IMR-90 (cell line): ENCODE results near the gene RIOX2. TPM values are rescaled to one million over a fixed set of nuclear protein-coding genes. Genes with fewer than 3 reads are reported as not detected.

Experiments used
- ATAC-seq: fragments of 200-7000 bp; cut with Tn5 transposase; 2 replicates; pipeline ENCODE4 v1.9.1; 2020; ENCODE audit warnings: low read depth, mild to moderate bottlenecking, moderate library complexity
- BruUV-seq: library from RNA; stranded (reverse); fragments of 400-500 nt; replicated peaks from 2 replicates; lab custom pipeline; 2021; lab: Mats Ljungman, UMichigan
- CTCF ChIA-PET: fragments of 300-600 bp; formaldehyde crosslinking; extraction: SDS; loops from one replicate; lab custom pipeline; 2021; ENCODE audit warnings: antibody characterized with exemption; lab: Yijun Ruan, JAX
- POLR2A ChIA-PET: fragments of 300-600 bp; sonication (Branson Sonifier 250); formaldehyde crosslinking; loops from one replicate; lab custom pipeline; 2022; ENCODE audit warnings: antibody characterized with exemption; ENCODE audit not compliant: unreplicated experiment; lab: Charles Lee
- DNase-seq: peaks from one replicate; pipeline ENCODE4 v3.0.0; 2013
- H2AFZ ChIP-seq: replicated peaks from 2 replicates; pipeline ENCODE3; 2013; ENCODE audit warnings: low read length, mild to moderate bottlenecking; ENCODE audit not compliant: poor library complexity
- H2AK5ac ChIP-seq: 2 replicates; pipeline ENCODE4 v1.6.1; 2013; ENCODE audit warnings: low read depth, low read length, inconsistent platforms
- H2AK9ac ChIP-seq: replicated peaks from 2 replicates; pipeline ENCODE3; 2013; ENCODE audit warnings: mild to moderate bottlenecking, low read depth, low read length, moderate library complexity; ENCODE audit not compliant: poor library complexity
- H2BK120ac ChIP-seq: 2 replicates; pipeline ENCODE4 v1.6.1; 2013; ENCODE audit warnings: low read depth, low read length, inconsistent platforms
- H2BK15ac ChIP-seq: 3 replicates; pipeline ENCODE4 v1.6.1; 2013; ENCODE audit warnings: low read depth, low read length, inconsistent platforms
- H2BK20ac ChIP-seq: 2 replicates; pipeline ENCODE4 v1.6.1; 2013; ENCODE audit warnings: low read depth, mild to moderate bottlenecking, inconsistent platforms, low read length, moderate library complexity
- H2BK5ac ChIP-seq: 2 replicates; pipeline ENCODE4 v1.6.1; 2013; ENCODE audit warnings: mild to moderate bottlenecking, low read depth, low read length, inconsistent platforms; ENCODE audit not compliant: poor library complexity, severe bottlenecking
- H3K14ac ChIP-seq: replicated peaks from 2 replicates; pipeline ENCODE4 v1.6.1; 2013; ENCODE audit warnings: low read depth, low read length, inconsistent platforms
- H3K18ac ChIP-seq: 2 replicates; pipeline ENCODE4 v1.6.1; 2013; ENCODE audit warnings: low read depth, low read length, control low read depth
- H3K23ac ChIP-seq: 2 replicates; pipeline ENCODE4 v1.6.1; 2013; ENCODE audit warnings: low read depth, low read length, inconsistent platforms
- H3K27ac ChIP-seq: 2 replicates; pipeline ENCODE4 v1.5.1; 2013; ENCODE audit warnings: mild to moderate bottlenecking, control low read depth, low read length; ENCODE audit not compliant: insufficient read depth
- H3K27me3 ChIP-seq: 2 replicates; pipeline ENCODE4 v1.6.1; 2013; ENCODE audit warnings: low read length; ENCODE audit not compliant: control insufficient read depth, insufficient read depth
- H3K36me3 ChIP-seq: 2 replicates; pipeline ENCODE4 v1.6.1; 2013; ENCODE audit warnings: low read length, mixed read lengths; ENCODE audit not compliant: control insufficient read depth, insufficient read depth
- H3K4ac ChIP-seq: 2 replicates; pipeline ENCODE4 v1.6.1; 2013; ENCODE audit warnings: low read depth, low read length, inconsistent platforms
- H3K4me1 ChIP-seq: 2 replicates; pipeline ENCODE4 v1.6.1; 2013; ENCODE audit warnings: low read length, mixed read lengths; ENCODE audit not compliant: control insufficient read depth, insufficient read depth
- H3K4me2 ChIP-seq: 2 replicates; pipeline ENCODE4 v1.6.1; 2013; ENCODE audit warnings: low read depth, mild to moderate bottlenecking, control low read depth, low read length, moderate library complexity
- H3K4me3 ChIP-seq: 2 replicates; pipeline ENCODE4 v1.5.1; 2013; ENCODE audit warnings: low read depth, mild to moderate bottlenecking, control low read depth, low read length, moderate library complexity; ENCODE audit not compliant: insufficient read depth
- H3K56ac ChIP-seq: 2 replicates; pipeline ENCODE4 v1.6.1; 2013; ENCODE audit warnings: low read length, inconsistent platforms; ENCODE audit not compliant: insufficient read depth; ENCODE audit errors: extremely low read depth
- H3K79me1 ChIP-seq, 2 experiments: 2 replicates each; pipeline ENCODE4 v1.6.1; 2013; ENCODE audit warnings: low read length in 2 of 2, inconsistent platforms in 1 of 2, low read depth in 1 of 2
- H3K9ac ChIP-seq: 2 replicates; pipeline ENCODE4 v1.6.1; 2013; ENCODE audit warnings: low read depth, low read length, control low read depth
- H3K9me1 ChIP-seq: 2 replicates; pipeline ENCODE4 v1.6.1; 2013; ENCODE audit warnings: low read length, inconsistent platforms; ENCODE audit not compliant: insufficient read depth
- H3K9me3 ChIP-seq: 2 replicates; pipeline ENCODE4 v1.6.1; 2013; ENCODE audit warnings: low read length; ENCODE audit not compliant: control insufficient read depth, insufficient read depth
- H4K20me1 ChIP-seq: 2 replicates; pipeline ENCODE4 v1.6.1; 2013; ENCODE audit warnings: low read length, inconsistent platforms; ENCODE audit not compliant: insufficient read depth
- H4K5ac ChIP-seq: 2 replicates; pipeline ENCODE4 v1.6.1; 2013; ENCODE audit warnings: mild to moderate bottlenecking, low read depth, low read length, control low read depth
- H4K8ac ChIP-seq, 2 experiments: 2 replicates each; pipeline ENCODE4 v1.6.1; 2013; ENCODE audit warnings: low read depth in 2 of 2, low read length in 2 of 2, control low read depth in 1 of 2, inconsistent platforms in 1 of 2
- H4K91ac ChIP-seq: 2 replicates; pipeline ENCODE4 v1.6.1; 2013; ENCODE audit warnings: low read depth, low read length, inconsistent platforms; ENCODE audit not compliant: insufficient read depth
- BHLHE40 ChIP-seq: fragments of 150-350 bp; IDR thresholded peaks from 2 replicates; pipeline ENCODE4 v1.6.1; 2016; ENCODE audit warnings: mild to moderate bottlenecking, low read depth, low read length
- CEBPB ChIP-seq: IDR thresholded peaks from 2 replicates; pipeline ENCODE4 v1.6.1; 2012; ENCODE audit warnings: low read depth, low read length, improper control_type of control experiment
- MAZ ChIP-seq: IDR thresholded peaks from 2 replicates; pipeline ENCODE4 v1.6.1; 2012; ENCODE audit warnings: low read depth, mild to moderate bottlenecking, low read length, improper control_type of control experiment, moderate library complexity, borderline replicate concordance
- RFX5 ChIP-seq: IDR thresholded peaks from 2 replicates; pipeline ENCODE4 v1.8.0; 2012; ENCODE audit warnings: low read depth, mild to moderate bottlenecking, low read length, moderate library complexity
- SMC3 ChIP-seq: fragments of 150-350 bp; IDR thresholded peaks from 2 replicates; pipeline ENCODE4 v1.6.1; 2016; ENCODE audit warnings: low read depth, mild to moderate bottlenecking, antibody characterized with exemption, low read length, moderate library complexity
- WGBS, 2 experiments: methylation state at CpG; one replicate each; pipeline versions ENCODE4 v1.1.5 to v1.1.7; 2013; ENCODE audit warnings: missing lambda C conversion rate in 2 of 2; ENCODE audit not compliant: insufficient read length in 1 of 2; ENCODE audit errors: extremely low coverage in 2 of 2; 5-methylcytosine and 5-hydroxymethylcytosine counted together
- dilution Hi-C: fragments of 300-500 bp; cut with HindIII; formaldehyde crosslinking; loops from one replicate; pipeline ENCODE4 v1.14.3; 2018; ENCODE audit warnings: low sequenced_read_pairs; ENCODE audit not compliant: unreplicated experiment
- in situ Hi-C: fragments of 300-500 bp; cut with MboI; formaldehyde crosslinking; loops from 3 replicates; pipeline ENCODE4 v1.14.3; 2019; ENCODE audit warnings: low sequenced_read_pairs, inconsistent platforms, mixed read lengths
- intact Hi-C: fragments of 100-400 bp; cut with micrococcal nuclease; formaldehyde crosslinking; loops from 2 replicates; pipeline ENCODE4 v1.10.0; 2022
- polyA plus RNA-seq, 3 experiments: library from polyadenylated mRNA; depleted of rRNA; stranded (reverse); fragments of >200 nt; gene quantifications; 2 replicates each; pipeline ENCODE4 v1.2.3, GENCODE V29; 2012; ENCODE audit warnings: low replicate concordance in 1 of 3
- total RNA-seq: library from RNA; depleted of rRNA; stranded (reverse); fragments of >200 nt; gene quantifications from 2 replicates; pipeline ENCODE4 v1.2.3, GENCODE V29; 2012

Gene RIOX2
- total and polyA plus RNA-seq, 2 of the 4 experiments (the other 2 are of a cell fraction): 17.2 to 26.7 TPM

DNA sequence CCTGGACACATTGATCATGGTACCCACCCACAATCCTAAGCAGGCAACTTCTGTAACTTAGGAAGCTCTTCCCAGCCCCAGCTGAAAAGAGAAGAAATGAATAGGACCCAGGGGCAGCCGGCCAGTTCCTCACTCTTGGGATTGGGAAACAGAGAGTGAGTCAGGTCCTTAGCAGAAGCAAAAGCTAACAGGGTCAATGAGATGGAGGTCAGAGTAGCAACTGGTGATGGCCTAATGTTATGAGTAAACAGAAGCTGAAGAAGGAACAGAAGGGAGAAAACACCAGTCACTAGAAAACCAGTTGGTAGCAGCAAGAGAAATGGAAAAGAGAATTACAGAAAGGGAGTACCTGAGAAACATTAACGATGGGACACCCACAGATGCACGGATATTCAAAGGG is 20.0 kb downstream of the RIOX2 start:
- H3K18ac ChIP-seq: no peak overlapping the region
- ATAC-seq (peak; percentile 91), DNase-seq (peak; percentile 74)
- no peak overlapping the region for H2BK120ac ChIP-seq
- WGBS, 2 experiments: 100% methylated on average over 3 of the region's 3 CpGs; no CpG with 5 or more reads in 1 of the 2 experiments
- H3K27ac ChIP-seq: no peak overlapping the region
- H3K4me1 ChIP-seq: peaks cover 5% of the 10 kb centered on the region
- TF ChIP-seq RFX5 (peak; percentile 71; the same call in 1 of the 2 replicates), BHLHE40 (no peak), SMC3 (no peak), MAZ (no peak), CEBPB (peak; percentile 69)
- no peak overlapping the region for H3K23ac ChIP-seq
- no peak overlapping the region for H4K8ac ChIP-seq
- no peak overlapping the region for H3K14ac ChIP-seq
- intact Hi-C loops (no loop called here), in situ Hi-C loops (no loop called here), dilution Hi-C loops (no loop called here)
- no TSS peak for BruUV-seq
- H3K56ac ChIP-seq: no peak overlapping the region
- CTCF ChIA-PET: interaction anchor here (0.9 kb wide), 1 partner anchor 17 kb away, joined by 4 read pairs; no protein-coding TSS in a partner anchor
- no peak overlapping the region for H2BK5ac ChIP-seq
- H3K36me3 ChIP-seq: peaks cover 25% of the 10 kb centered on the region
- H2AK9ac ChIP-seq: no peak overlapping the region
- no peak overlapping the region for H2BK20ac ChIP-seq
- POLR2A ChIA-PET: no interaction called here
- H3K9ac ChIP-seq: no peak overlapping the region
- H2AFZ ChIP-seq: no peak overlapping the region
- no peak overlapping the region for H2AK5ac ChIP-seq
- H3K4me3 ChIP-seq: no peak overlapping the region
- 0 out of 2 replicates have a peak, but pooled peaks cover 4% of the 10 kb centered on the region for H3K9me1 ChIP-seq
- no peaks in the 10 kb centered on the region for H4K20me1 ChIP-seq
- H3K4me2 ChIP-seq: no peak overlapping the region
- H4K5ac ChIP-seq: no peak overlapping the region
- H2BK15ac ChIP-seq: no peak overlapping the region
- no peaks in the 10 kb centered on the region for H3K9me3 ChIP-seq
- H3K4ac ChIP-seq: no peak overlapping the region
- H3K27me3 ChIP-seq: no peaks in the 10 kb centered on the region
- peaks cover 0 to under 1% of the 10 kb centered on the region in 2 experiments; a peak in 1 of 4 replicates for H3K79me1 ChIP-seq
- H4K91ac ChIP-seq: no peak overlapping the region
